Psoas muscle (tissue), 8 donors: ENCODE data around the gene CLK3. TPM values are rescaled to one million over a fixed set of nuclear protein-coding genes. Genes with fewer than 3 reads are reported as not detected.

Experiments used
- ATAC-seq, 4 donors: fragments of 200-7000 bp; cut with Tn5 transposase; one replicate each; pipeline ENCODE4 v1.9.1; 2020; ENCODE audit warnings: moderate library complexity in 3 of 4, mild to moderate bottlenecking in 2 of 4
- DNase-seq, 2 donors: peaks; one replicate each; pipeline ENCODE4 v3.0.0-alpha.2; 2020
- H3K27ac ChIP-seq: fragments of 200-600 bp; one replicate; pipeline ENCODE4 v1.8.0; 2022
- H3K27me3 ChIP-seq, 3 donors: fragments of 200-600 bp in 1 of 3; one replicate each; pipeline versions ENCODE4 v1.6.1 to v1.8.0; 2013 to 2022; ENCODE audit warnings: low read length in 2 of 3, mild to moderate bottlenecking in 2 of 3, moderate library complexity in 1 of 3; ENCODE audit not compliant: insufficient read depth in 3 of 3
- H3K36me3 ChIP-seq, 2 donors: fragments of 200-600 bp in 1 of 2; one replicate each; pipeline versions ENCODE4 v1.6.1 to v1.8.0; 2013 to 2022; ENCODE audit warnings: low read depth in 1 of 2, mild to moderate bottlenecking in 1 of 2, moderate library complexity in 1 of 2; ENCODE audit not compliant: insufficient read depth in 1 of 2
- H3K4me1 ChIP-seq: fragments of 200-600 bp; one replicate; pipeline ENCODE4 v1.8.0; 2022
- H3K4me3 ChIP-seq: fragments of 200-600 bp; one replicate; pipeline ENCODE4 v1.8.0; 2022; ENCODE audit warnings: mild to moderate bottlenecking
- H3K9me3 ChIP-seq: fragments of 200-600 bp; one replicate; pipeline ENCODE4 v1.8.0; 2022
- WGBS, 3 donors: extraction: QIAGEN DNeasy Blood & Tissue Kit; methylation state at CpG; one replicate each; pipeline versions ENCODE4 v1.1.6 to v1.1.7; 2013; 5-methylcytosine and 5-hydroxymethylcytosine counted together
- intact Hi-C, 2 donors: fragments of 100-400 bp; cut with DNase I; formaldehyde crosslinking; loops; one replicate each; pipeline versions ENCODE4 v1.11.0 to v1.14.2; 2022
- polyA plus RNA-seq, 3 donors: library from polyadenylated mRNA; stranded (reverse); fragments of 200-250 nt; gene quantifications; one replicate each; pipeline ENCODE4 v1.2.3, GENCODE V29; 2013
- total RNA-seq, 4 donors: library from RNA; stranded (reverse); fragmentation: NEBNext Ultra II Directional in 2 of 4; extraction: Animal tissue kit (Norgen Biotek cat#: 25700) in 2 of 4; gene quantifications; one replicate each; pipeline versions ENCODE4 v1.2.1 to v1.2.4, GENCODE V29; 2021 to 2023
- TF ChIP-seq, protein P1 (sequence below): fragments of 200-600 bp; IDR thresholded peaks from one replicate; pipeline ENCODE4 v1.8.0; 2022; ENCODE audit warnings: antibody characterized with exemption
- donor health status: healthy with polysubstance abuse.
- donor health status: DM: no; HTN: no; CAD: no; lungs with moderate emphysema.
- donor health status: Bipolar disorder and iron deficiency.
- donor health status: healthy.
- donor health status: DM: yes; HTN: yes; CAD: no.
- donor health status: DM: no; HTN: no; CAD: no.
- donor health status: DM: no; HTN: no; CAD: no.
- donor health status: DM: yes; HTN: yes; CAD: no.

CLK3 gene
- total and polyA plus RNA-seq, 7 donors: 36.6 to 61.8 (median 50.2) TPM

DNA sequence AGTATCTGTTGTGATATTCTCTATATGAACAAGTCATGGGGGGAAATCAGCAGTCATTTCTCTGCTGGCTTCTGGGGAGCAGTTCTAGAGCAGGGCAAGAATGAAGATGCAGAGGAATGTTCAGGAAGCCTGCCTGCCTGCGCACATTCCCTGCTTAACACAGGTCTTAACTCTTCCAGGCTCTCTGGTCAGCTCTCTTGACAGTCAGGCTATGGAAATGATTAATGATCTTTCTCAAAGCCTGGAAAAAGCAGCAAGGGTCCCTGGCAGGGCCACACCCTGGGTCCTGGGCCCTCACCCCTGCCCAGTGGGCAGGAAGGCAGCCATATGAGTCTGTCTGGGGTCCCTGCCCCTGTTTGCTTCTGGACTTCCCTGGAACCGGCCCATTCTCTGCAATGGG, 31.4 kb upstream of the CLK3 start:
- TF ChIP-seq, protein P1, sequence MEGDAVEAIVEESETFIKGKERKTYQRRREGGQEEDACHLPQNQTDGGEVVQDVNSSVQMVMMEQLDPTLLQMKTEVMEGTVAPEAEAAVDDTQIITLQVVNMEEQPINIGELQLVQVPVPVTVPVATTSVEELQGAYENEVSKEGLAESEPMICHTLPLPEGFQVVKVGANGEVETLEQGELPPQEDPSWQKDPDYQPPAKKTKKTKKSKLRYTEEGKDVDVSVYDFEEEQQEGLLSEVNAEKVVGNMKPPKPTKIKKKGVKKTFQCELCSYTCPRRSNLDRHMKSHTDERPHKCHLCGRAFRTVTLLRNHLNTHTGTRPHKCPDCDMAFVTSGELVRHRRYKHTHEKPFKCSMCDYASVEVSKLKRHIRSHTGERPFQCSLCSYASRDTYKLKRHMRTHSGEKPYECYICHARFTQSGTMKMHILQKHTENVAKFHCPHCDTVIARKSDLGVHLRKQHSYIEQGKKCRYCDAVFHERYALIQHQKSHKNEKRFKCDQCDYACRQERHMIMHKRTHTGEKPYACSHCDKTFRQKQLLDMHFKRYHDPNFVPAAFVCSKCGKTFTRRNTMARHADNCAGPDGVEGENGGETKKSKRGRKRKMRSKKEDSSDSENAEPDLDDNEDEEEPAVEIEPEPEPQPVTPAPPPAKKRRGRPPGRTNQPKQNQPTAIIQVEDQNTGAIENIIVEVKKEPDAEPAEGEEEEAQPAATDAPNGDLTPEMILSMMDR: no peak
- no peak overlapping the region for H3K27ac ChIP-seq
- no peaks in the 10 kb centered on the region for H3K9me3 ChIP-seq
- ATAC-seq: no peak
- no peaks in the 10 kb centered on the region for H3K36me3 ChIP-seq
- H3K27me3 ChIP-seq: no peaks in the 10 kb centered on the region
- no peaks in the 10 kb centered on the region for H3K4me1 ChIP-seq
- DNase-seq: no peak
- intact Hi-C loops: no loop called here
- 69 to 79% (median 78%) methylated on average over 2 of the region's 2 CpGs for WGBS, 3 donors
- no peak overlapping the region for H3K4me3 ChIP-seq

DNA sequence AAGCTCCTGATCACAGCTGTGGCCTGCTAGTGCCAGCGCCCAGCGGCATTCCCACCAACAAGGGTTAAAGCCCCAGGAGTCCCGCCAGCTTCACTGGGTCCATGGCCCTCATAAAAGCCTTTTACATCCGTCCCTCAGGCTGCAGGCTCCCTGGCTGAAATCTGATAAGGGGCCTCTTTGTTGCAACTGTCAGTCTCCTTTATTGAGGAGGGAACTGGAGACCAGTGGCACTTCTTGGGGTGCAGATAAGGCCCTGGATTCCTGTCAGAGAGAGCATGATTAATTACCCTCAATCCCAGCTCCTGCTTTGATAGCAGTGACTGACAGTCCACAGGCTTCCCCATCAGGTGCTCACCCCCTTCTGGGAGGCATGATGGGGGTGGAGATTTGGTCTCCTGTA, 30.9 kb upstream of the CLK3 start:
- Histone ChIP-seq H3K4me1 (no peaks in the 10 kb centered on the region), H3K27me3 (no peaks in the 10 kb centered on the region), H3K36me3 (peaks cover 0 to 5% of the 10 kb centered on the region in 2 donors), H3K27ac (no peak overlapping the region), H3K4me3 (no peak overlapping the region), H3K9me3 (no peaks in the 10 kb centered on the region)
- ATAC-seq (no peak), DNase-seq (no peak)
- TF ChIP-seq, protein P1: no peak
- 67 to 76% (median 71%) methylated on average over 4 of the region's 4 CpGs for WGBS, 3 donors
- intact Hi-C loops: loop anchor here in 1 of 2 donors (5.0 kb wide), 1 partner anchor 32 kb away; no protein-coding TSS in a partner anchor

GRCh38 chr15:74585191-74585590, 30.4 kb upstream of the CLK3 start:
- TF ChIP-seq, protein P1: no peak
- Histone ChIP-seq H3K4me1 (no peaks in the 10 kb centered on the region), H3K36me3 (peaks cover 0 to 9% of the 10 kb centered on the region in 2 donors), H3K9me3 (no peaks in the 10 kb centered on the region), H3K27me3 (no peaks in the 10 kb centered on the region), H3K27ac (no peak overlapping the region), H3K4me3 (no peak overlapping the region)
- intact Hi-C loops: loop anchor here in 1 of 2 donors (5.0 kb wide), 1 partner anchor 33 kb away; no protein-coding TSS in a partner anchor
- 54 to 76% (median 64%) methylated on average over 3 of the region's 3 CpGs for WGBS, 3 donors
- no peak for ATAC-seq
- DNase-seq: no peak

- Histone ChIP-seq H3K9me3 (no peaks in the 10 kb centered on the region), H3K4me3 (no peak overlapping the region), H3K27me3 (no peaks in the 10 kb centered on the region), H3K4me1 (no peaks in the 10 kb centered on the region), H3K36me3 (peaks cover 0 to 16% of the 10 kb centered on the region in 2 donors), H3K27ac (no peak overlapping the region)
- TF ChIP-seq, protein P1: no peak
- DNase-seq (no peak), ATAC-seq (no peak)
- intact Hi-C loops: loop anchor here in 1 of 2 donors (5.0 kb wide), 1 partner anchor 34 kb away; no protein-coding TSS in a partner anchor
- 89 to 94% (median 93%) methylated on average over 9 of the region's 9 CpGs for WGBS, 3 donors
Observed at GRCh38 chr15:74585857-74586256, 29.8 kb upstream of the CLK3 start.

DNA sequence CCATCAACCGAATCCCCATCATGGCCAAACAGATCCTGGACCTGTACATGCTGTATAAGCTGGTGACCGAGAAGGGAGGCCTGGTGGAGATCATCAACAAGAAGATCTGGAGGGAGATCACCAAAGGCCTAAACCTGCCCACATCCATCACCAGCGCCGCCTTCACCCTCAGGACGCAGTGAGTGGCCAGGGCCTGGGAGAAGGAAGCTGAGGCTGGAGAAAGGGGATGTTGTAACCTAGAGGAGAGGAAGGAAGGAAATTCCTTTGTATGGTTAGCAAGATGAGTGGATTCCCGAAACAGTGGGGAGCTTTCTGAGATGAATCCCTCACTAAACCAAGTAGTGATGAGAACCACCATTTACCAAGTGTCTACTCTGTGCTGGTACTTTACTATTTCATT, 25.8 kb upstream of the CLK3 start:
- Histone ChIP-seq H3K27ac (no peak overlapping the region), H3K36me3 (peaks cover 0 to 46% of the 10 kb centered on the region in 2 donors), H3K4me3 (no peak overlapping the region), H3K4me1 (no peaks in the 10 kb centered on the region), H3K27me3 (no peaks in the 10 kb centered on the region), H3K9me3 (no peaks in the 10 kb centered on the region)
- ATAC-seq (no peak), DNase-seq (no peak)
- intact Hi-C loops: loop anchor here in 1 of 2 donors (5.0 kb wide), 1 partner anchor 38 kb away; no protein-coding TSS in a partner anchor
- WGBS, 3 donors: 88 to 90% (median 90%) methylated on average over 6 of the region's 6 CpGs
- TF ChIP-seq, protein P1: no peak
